Astrocyte (in vitro differentiated cells and primary cell): Measurements from ENCODE around the gene CNTLN.

Source experiments
- CTCF ChIP-seq: IDR thresholded peaks from 2 replicates; pipeline ENCODE4 v1.5.1; 2011; ENCODE audit warnings: low read depth, mild to moderate bottlenecking, inconsistent platforms, low read length, moderate library complexity; ENCODE audit not compliant: insufficient read depth
- EZH2 ChIP-seq: IDR thresholded peaks from 2 replicates; pipeline ENCODE4 v1.6.1; 2012; ENCODE audit warnings: mild to moderate bottlenecking, low read length, inconsistent platforms; ENCODE audit not compliant: insufficient read depth

- TF ChIP-seq EZH2, result no peak
- TF ChIP-seq CTCF, result no peak
Measured at GRCh38 chr9:17246770-17247169, 111.9 kb downstream of the CNTLN start.
